HCT116 (cell line): Measurements from ENCODE around the gene IFNGR2. TPM values are rescaled to one million over a fixed set of nuclear protein-coding genes. Genes with fewer than 3 reads are reported as not detected.

ENCODE experiments used
- ATAC-seq: fragments of 200-7000 bp; cut with Tn5 transposase; 2 replicates; pipeline ENCODE4 v1.9.1; 2020; ENCODE audit warnings: mild to moderate bottlenecking, moderate library complexity
- BruUV-seq: library from RNA; stranded (reverse); fragments of 400-500 nt; replicated peaks from 2 replicates; lab custom pipeline; 2021; lab: Mats Ljungman, UMichigan
- CTCF ChIA-PET: fragments of 300-600 bp; sonication (Branson Sonifier 250); formaldehyde crosslinking; loops from one replicate; lab custom pipeline; 2021; ENCODE audit warnings: antibody characterized with exemption; lab: Charles Lee
- POLR2A ChIA-PET: fragments of 300-600, 350-600 bp; sonication (Branson Sonifier 250); formaldehyde crosslinking; loops from one replicate; lab custom pipeline; 2021; ENCODE audit warnings: antibody characterized with exemption; lab: Charles Lee
- RAD21 ChIA-PET, 2 experiments: fragments of 300-600 bp; sonication (Branson Sonifier 250); formaldehyde crosslinking; loops; one replicate each; lab custom pipeline; 2023; ENCODE audit warnings: low total read pairs in 2 of 2; ENCODE audit not compliant: uncharacterized antibody in 2 of 2, unreplicated experiment in 2 of 2, low non-redundant PET in 1 of 2; lab: Charles Lee
- DNase-seq: peaks from one replicate; pipeline ENCODE4 v3.0.0-alpha.2; 2010; ENCODE audit warnings: low read depth, low spot score
- H2AFZ ChIP-seq: fragments of 200-600 bp; shearing (Covaris generic), sonication (generic); 2 replicates; pipeline ENCODE4 v1.6.1; 2017; ENCODE audit warnings: low read depth, mixed run types, mixed read lengths, antibody characterized with exemption, low read length; ENCODE audit not compliant: poor library complexity, severe bottlenecking
- H3K27ac ChIP-seq: 2 replicates; pipeline ENCODE4 v1.5.1; 2012; ENCODE audit warnings: low read depth, low read length
- H3K27me3 ChIP-seq: fragments of 200-600 bp; sonication (generic); 2 replicates; pipeline ENCODE4 v1.6.1; 2016; ENCODE audit warnings: mixed run types, low read length, mixed read lengths; ENCODE audit not compliant: insufficient read depth
- H3K36me3 ChIP-seq, 2 experiments: fragments of 200-500 bp in 1 of 2; fragments of 200-600 bp in 1 of 2; sonication (Bioruptor generic) in 1 of 2; sonication (generic) in 1 of 2; 2 replicates each; pipeline versions ENCODE4 v1.5.1 to v1.6.1; 2014 to 2016; ENCODE audit warnings: low read length in 2 of 2, inconsistent platforms in 1 of 2, mixed read lengths in 1 of 2, mixed run types in 1 of 2; ENCODE audit not compliant: insufficient read depth in 2 of 2, control insufficient read depth in 1 of 2
- H3K4me1 ChIP-seq, 2 experiments: fragments of 200-600 bp in 1 of 2; sonication (generic) in 1 of 2; 2 replicates each; pipeline versions ENCODE4 v1.5.1 to v1.6.1; 2012 to 2017; ENCODE audit warnings: low read length in 2 of 2, inconsistent platforms in 1 of 2, mild to moderate bottlenecking in 1 of 2, mixed read lengths in 1 of 2, mixed run types in 1 of 2, moderate library complexity in 1 of 2; ENCODE audit not compliant: insufficient read depth in 2 of 2, control insufficient read depth in 1 of 2
- H3K4me2 ChIP-seq: fragments of 200-600 bp; sonication (generic); 2 replicates; pipeline ENCODE4 v1.6.1; 2017; ENCODE audit warnings: mixed run types, low read length, mixed read lengths
- H3K4me3 ChIP-seq, 2 experiments: fragments of 200-600 bp in 1 of 2; sonication (generic) in 1 of 2; replicated peaks in 1 of 2; 2 replicates each; pipeline ENCODE4 v1.5.1; 2011 to 2016; ENCODE audit warnings: low read length in 2 of 2, control low read depth in 1 of 2, low read depth in 1 of 2, mild to moderate bottlenecking in 1 of 2, mixed read lengths in 1 of 2, mixed run types in 1 of 2
- H3K79me2 ChIP-seq: fragments of 200-600 bp; sonication (generic); 2 replicates; pipeline ENCODE4 v1.6.1; 2017; ENCODE audit warnings: mild to moderate bottlenecking, mixed run types, low read length, moderate library complexity, mixed read lengths; ENCODE audit not compliant: insufficient read depth
- H3K9ac ChIP-seq: fragments of 200-600 bp; sonication (generic); 2 replicates; pipeline ENCODE4 v1.6.1; 2016; ENCODE audit warnings: low read length, mixed read lengths
- H3K9me2 ChIP-seq: fragments of 200-600 bp; sonication (generic), shearing (Covaris generic); 2 replicates; pipeline ENCODE4 v1.6.1; 2017; ENCODE audit warnings: mixed run types, mild to moderate bottlenecking, moderate library complexity; ENCODE audit not compliant: insufficient read depth
- H3K9me3 ChIP-seq, 2 experiments: fragments of 200-500 bp in 1 of 2; fragments of 200-600 bp in 1 of 2; sonication (Bioruptor generic) in 1 of 2; sonication (generic) in 1 of 2; 2 replicates each; pipeline ENCODE4 v1.6.1; 2014 to 2017; ENCODE audit warnings: low read length in 2 of 2, mixed read lengths in 2 of 2, inconsistent platforms in 1 of 2, low read depth in 1 of 2, mild to moderate bottlenecking in 1 of 2, mixed run types in 1 of 2, moderate library complexity in 1 of 2; ENCODE audit not compliant: control insufficient read depth in 1 of 2, insufficient read depth in 1 of 2
- H4K20me1 ChIP-seq: fragments of 200-600 bp; sonication (generic), shearing (Covaris generic); 2 replicates; pipeline ENCODE4 v1.6.1; 2017; ENCODE audit warnings: mixed run types, mild to moderate bottlenecking, moderate library complexity; ENCODE audit not compliant: insufficient read depth
- EZH2 ChIP-seq: fragments of 200-600 bp; sonication (generic); IDR thresholded peaks from 2 replicates; pipeline ENCODE4 v1.6.1; 2017; ENCODE audit warnings: antibody characterized with exemption, mixed run types
- EZH2phosphoT487 ChIP-seq: fragments of 200-600 bp; IDR thresholded peaks from 2 replicates; pipeline ENCODE4 v1.6.1; 2018; ENCODE audit warnings: antibody characterized with exemption, borderline replicate concordance
- FOSL1 ChIP-seq: IDR thresholded peaks from 2 replicates; pipeline ENCODE4 v1.6.1; 2012; ENCODE audit warnings: low read depth
- POLR2A ChIP-seq: IDR thresholded peaks from 2 replicates; pipeline ENCODE4 v1.7.0; 2011; ENCODE audit warnings: borderline replicate concordance; ENCODE audit not compliant: insufficient read depth, insufficient read length; ENCODE audit errors: extremely low read depth
- POLR2AphosphoS5 ChIP-seq: IDR thresholded peaks from 2 replicates; pipeline ENCODE4 v1.6.1; 2011; ENCODE audit warnings: mild to moderate bottlenecking, low read depth, low read length, moderate library complexity
- RAD21 ChIP-seq: IDR thresholded peaks from 2 replicates; pipeline ENCODE4 v1.6.1; 2012; ENCODE audit warnings: low read depth, mild to moderate bottlenecking
- REST ChIP-seq: IDR thresholded peaks from 2 replicates; pipeline ENCODE4 v1.6.1; 2012; ENCODE audit warnings: low read depth
- SP1 ChIP-seq: IDR thresholded peaks from 2 replicates; pipeline ENCODE4 v1.6.1; 2012; ENCODE audit warnings: low read depth
- SRF ChIP-seq: IDR thresholded peaks from 2 replicates; pipeline ENCODE4 v1.6.1; 2012; ENCODE audit warnings: low read depth
- TCF7L2 ChIP-seq: IDR thresholded peaks from 2 replicates; pipeline ENCODE4 v1.7.0; 2011; ENCODE audit warnings: borderline replicate concordance, inconsistent platforms; ENCODE audit not compliant: insufficient read depth, insufficient read length; ENCODE audit errors: extremely low read depth
- YY1 ChIP-seq: IDR thresholded peaks from 2 replicates; pipeline ENCODE4 v1.6.1; 2011; ENCODE audit warnings: low read length, low read depth, moderate library complexity, mild to moderate bottlenecking; ENCODE audit not compliant: insufficient replicate concordance; ENCODE audit errors: extremely low read depth
- ZFX ChIP-seq: fragments of 450-650 bp; IDR thresholded peaks from 2 replicates; pipeline ENCODE4 v1.6.1; 2017
- ZNF274 ChIP-seq: fragments of 200-500 bp; sonication (Bioruptor generic); IDR thresholded peaks from 2 replicates; pipeline ENCODE4 v1.6.1; 2014; ENCODE audit warnings: mild to moderate bottlenecking, low read depth, low read length, inconsistent platforms
- intact Hi-C: fragments of 100-400 bp; cut with micrococcal nuclease; formaldehyde crosslinking; loops from 2 replicates; pipeline ENCODE4 v1.10.0; 2022
- total RNA-seq: library from RNA; stranded (reverse); gene quantifications from one replicate; pipeline ENCODE4 v1.2.1, GENCODE V29; 2021; ENCODE audit not compliant: unreplicated experiment
- TF ChIP-seq, protein P1 (sequence below): IDR thresholded peaks from 2 replicates; pipeline ENCODE4 v1.6.1; 2011; ENCODE audit warnings: mild to moderate bottlenecking, low read length, moderate library complexity; ENCODE audit not compliant: insufficient replicate concordance; ENCODE audit errors: extremely low read depth
- TF ChIP-seq, protein P2 (sequence below): IDR thresholded peaks from 2 replicates; pipeline ENCODE4 v1.6.1; 2012

IFNGR2 gene
- total RNA-seq, 1 experiment from 2014 or later: 44.6 TPM

- BruUV-seq: no TSS peak
- H3K4me1 ChIP-seq: peaks cover 20 to 25% of the 10 kb centered on the region in 2 experiments
- intact Hi-C loops: no loop called here
- H3K9ac ChIP-seq: no peak overlapping the region
- DNase-seq (no peak), ATAC-seq (no peak)
- no peaks in the 10 kb centered on the region for H3K36me3 ChIP-seq
- no peak overlapping the region for H3K4me2 ChIP-seq
- TF ChIP-seq ZFX (no peak), YY1 (no peak), POLR2A (no peak), EZH2phosphoT487 (no peak), SP1 (no peak), TCF7L2 (no peak), POLR2AphosphoS5 (no peak), SRF (no peak), RAD21 (no peak), REST (no peak), FOSL1 (no peak), EZH2 (no peak), ZNF274 (no peak)
- TF ChIP-seq, protein P1, sequence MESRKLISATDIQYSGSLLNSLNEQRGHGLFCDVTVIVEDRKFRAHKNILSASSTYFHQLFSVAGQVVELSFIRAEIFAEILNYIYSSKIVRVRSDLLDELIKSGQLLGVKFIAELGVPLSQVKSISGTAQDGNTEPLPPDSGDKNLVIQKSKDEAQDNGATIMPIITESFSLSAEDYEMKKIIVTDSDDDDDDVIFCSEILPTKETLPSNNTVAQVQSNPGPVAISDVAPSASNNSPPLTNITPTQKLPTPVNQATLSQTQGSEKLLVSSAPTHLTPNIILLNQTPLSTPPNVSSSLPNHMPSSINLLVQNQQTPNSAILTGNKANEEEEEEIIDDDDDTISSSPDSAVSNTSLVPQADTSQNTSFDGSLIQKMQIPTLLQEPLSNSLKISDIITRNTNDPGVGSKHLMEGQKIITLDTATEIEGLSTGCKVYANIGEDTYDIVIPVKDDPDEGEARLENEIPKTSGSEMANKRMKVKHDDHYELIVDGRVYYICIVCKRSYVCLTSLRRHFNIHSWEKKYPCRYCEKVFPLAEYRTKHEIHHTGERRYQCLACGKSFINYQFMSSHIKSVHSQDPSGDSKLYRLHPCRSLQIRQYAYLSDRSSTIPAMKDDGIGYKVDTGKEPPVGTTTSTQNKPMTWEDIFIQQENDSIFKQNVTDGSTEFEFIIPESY: no peak
- TF ChIP-seq, protein P2, sequence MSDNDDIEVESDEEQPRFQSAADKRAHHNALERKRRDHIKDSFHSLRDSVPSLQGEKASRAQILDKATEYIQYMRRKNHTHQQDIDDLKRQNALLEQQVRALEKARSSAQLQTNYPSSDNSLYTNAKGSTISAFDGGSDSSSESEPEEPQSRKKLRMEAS: no peak
- ChIA-PET CTCF (no interaction called here), RAD21 (no interaction called here), POLR2A (interaction anchor here (1.0 kb wide), 1 partner anchor 17 kb away, joined by 3 read pairs; no protein-coding TSS in a partner anchor)
- H4K20me1 ChIP-seq: no peaks in the 10 kb centered on the region
- no peaks in the 10 kb centered on the region for H3K9me3 ChIP-seq
- no peak overlapping the region for H3K27ac ChIP-seq
- no peak overlapping the region for H2AFZ ChIP-seq
- H3K9me2 ChIP-seq: no peaks in the 10 kb centered on the region
- no peaks in the 10 kb centered on the region for H3K27me3 ChIP-seq
- no peaks in the 10 kb centered on the region for H3K79me2 ChIP-seq
- H3K4me3 ChIP-seq: no peak overlapping the region
Observed at GRCh38 chr21:33387294-33387693, 15.9 kb upstream of the IFNGR2 start.
